ENCODE data around the gene RAB11FIP5.

- TF ChIP-seq CTCF (IDR thresholded peaks at IDR 0.05) = no peak
- no peak for TF ChIP-seq POLR2A (IDR thresholded peaks at IDR 0.05)
- TF ChIP-seq POLR2AphosphoS5 (IDR thresholded peaks at IDR 0.05) = no peak
- TF ChIP-seq EP300 (IDR thresholded peaks at IDR 0.05) = no peak
Measured at GRCh38 chr2:73031725-73032701, 80.7 kb downstream of the RAB11FIP5 start.

Data from stomach (tissue), 4 donors.